ENCODE measurements around the gene POR.
A peak's percentile ranks its signal among the peaks of the same experiment; 100 is the strongest.

Gene POR

DNA sequence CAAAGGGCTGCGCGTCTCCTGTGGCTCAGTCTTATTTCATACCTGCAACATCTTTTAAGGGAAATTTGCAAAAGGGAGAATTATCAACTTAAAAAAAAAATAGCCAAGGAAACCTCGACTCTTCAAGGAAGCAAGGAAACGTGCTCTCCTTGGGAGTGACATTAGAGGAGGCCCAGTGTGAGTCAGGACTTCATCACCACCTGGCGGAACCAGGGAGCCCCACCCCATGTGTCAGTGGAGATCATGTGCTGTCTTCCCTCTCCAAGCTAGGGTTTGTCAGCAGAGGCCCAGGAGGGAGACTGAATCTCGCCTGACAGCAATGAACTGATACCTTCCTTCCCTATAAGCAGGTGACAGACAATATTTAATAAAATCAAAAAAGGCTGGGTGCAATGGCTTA lies 28.9 kb downstream of the POR start:
- in situ Hi-C loops (cut with HindIII; ENCODE audit: low pct_ligation_motif_present, low pct_unique_long_range_greater_than_20kb, low sequenced_read_pairs): no loop called here
- DNase-seq: peak; percentile 57

DNA sequence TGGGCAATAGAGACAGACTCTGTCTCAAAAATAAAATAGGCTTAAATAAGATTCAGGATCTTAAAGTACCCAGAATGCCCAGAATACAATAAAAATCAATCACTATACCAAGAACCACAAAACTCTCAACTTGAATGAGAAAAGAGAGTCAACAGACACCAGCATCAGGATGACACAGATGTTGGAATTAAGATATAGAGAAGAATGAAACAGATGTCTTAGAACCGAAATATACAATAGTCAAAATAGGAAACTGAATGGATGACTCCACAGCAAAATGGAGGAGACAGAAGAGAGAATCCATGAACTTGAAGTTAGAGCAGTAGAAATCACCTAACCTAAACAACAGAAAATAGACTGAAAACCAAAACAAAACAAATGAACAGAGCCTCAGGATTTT lies 29.6 kb downstream of the POR start:
- in situ Hi-C loops (cut with HindIII; ENCODE audit: low pct_ligation_motif_present, low pct_unique_long_range_greater_than_20kb, low sequenced_read_pairs): no loop called here

DNA sequence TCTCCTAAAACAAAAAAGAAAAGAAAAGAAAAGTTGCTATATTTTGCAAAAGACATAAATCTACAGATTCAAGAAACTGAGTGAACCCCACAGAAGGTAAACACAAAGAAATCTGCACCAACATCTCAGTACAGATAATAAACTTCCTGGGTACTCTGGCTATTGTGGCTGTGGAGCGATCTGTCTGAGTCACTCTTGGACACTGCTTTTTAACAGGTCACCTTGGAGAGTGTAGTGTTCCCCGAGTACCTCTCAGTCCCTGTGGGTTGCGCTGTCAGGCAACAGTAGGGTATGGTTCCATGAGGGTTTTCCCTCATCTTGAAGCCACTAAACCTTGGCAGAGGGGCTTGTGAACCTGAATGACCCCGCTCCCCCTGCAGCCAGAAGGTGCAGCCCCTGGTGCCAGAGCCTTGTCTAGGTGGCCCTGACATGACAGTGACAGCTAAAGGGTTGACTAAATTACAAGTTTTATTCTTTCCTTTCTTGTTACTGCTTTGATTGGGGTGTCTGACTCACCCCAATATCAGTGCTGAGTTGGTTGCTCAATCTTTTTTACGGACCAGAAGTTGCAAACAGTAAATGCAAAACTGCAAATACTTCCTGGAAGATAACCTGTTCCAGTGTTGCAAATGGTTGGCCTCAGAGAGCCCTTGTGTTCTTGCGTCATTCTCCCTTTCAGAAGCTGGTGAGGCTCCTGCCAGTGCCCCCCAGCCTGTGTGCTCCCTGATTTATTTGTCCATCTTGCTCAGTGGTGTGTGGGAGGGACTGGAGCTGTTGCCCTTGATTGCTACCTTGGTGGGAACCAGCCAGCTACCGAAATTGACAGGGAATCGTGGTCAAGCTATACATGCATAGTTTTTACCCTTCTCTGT lies 30.6 kb downstream of the POR start:
- in situ Hi-C loops (cut with HindIII; ENCODE audit: low pct_ligation_motif_present, low pct_unique_long_range_greater_than_20kb, low sequenced_read_pairs): no loop called here
- DNase-seq: no peak

More for the DNA sequence above, 29.6 kb downstream of the POR start:
- no peak for DNase-seq

DNA sequence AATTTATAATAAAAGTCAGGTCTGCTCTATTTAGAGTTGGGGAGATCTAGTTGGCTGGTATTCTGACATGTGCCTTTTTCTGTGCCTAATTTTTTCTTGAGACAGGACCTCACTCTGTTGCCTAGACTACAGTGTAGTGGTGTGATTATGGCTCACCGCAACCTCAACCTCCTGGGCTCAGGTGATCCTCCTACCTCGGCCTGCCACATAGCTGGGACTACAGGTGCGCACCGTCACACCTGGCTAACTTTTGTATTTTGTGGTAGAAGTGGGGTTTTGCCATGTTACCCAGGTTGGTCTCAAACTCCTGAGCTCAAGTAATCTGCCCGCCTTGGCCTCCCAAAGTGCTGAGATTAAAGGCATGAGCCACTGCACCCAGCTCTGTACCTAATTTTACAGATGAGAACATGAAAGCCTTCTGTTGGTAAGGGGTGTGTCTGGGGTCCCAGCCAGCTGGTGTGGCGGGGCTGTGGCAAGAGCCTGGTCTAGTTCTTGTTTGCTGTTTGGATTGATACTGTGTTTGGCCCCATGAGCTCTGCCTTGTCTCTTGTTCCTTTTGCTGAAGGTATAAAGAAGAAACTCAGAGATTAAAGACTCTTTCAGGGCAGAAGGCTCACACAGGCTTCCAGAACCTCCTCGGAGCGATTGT lies 31.4 kb downstream of the POR start:
- in situ Hi-C loops (cut with HindIII; ENCODE audit: low pct_ligation_motif_present, low pct_unique_long_range_greater_than_20kb, low sequenced_read_pairs): no loop called here
- DNase-seq: no peak

DNA sequence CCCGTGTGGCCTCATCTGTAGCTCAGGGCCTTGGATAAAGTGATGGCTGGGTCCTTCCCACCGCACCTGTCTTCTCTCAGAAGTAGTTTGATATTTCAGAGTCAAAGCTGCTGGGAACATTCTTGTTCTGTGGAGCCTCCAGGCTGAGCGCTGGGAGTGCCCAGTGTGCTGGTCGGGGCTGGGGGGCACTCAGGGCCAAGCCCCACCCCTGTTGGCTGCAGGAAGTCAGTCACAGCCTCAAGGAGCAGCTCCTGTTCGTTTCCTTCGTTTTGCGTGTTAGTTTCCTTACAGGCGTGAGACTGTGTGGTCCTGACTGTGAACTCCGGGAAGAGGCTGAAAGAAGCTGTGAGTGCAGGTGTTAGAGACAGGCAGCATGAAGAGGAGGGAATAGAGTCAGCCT lies 33.2 kb downstream of the POR start:
- in situ Hi-C loops (cut with HindIII; ENCODE audit: low pct_ligation_motif_present, low pct_unique_long_range_greater_than_20kb, low sequenced_read_pairs): no loop called here
- no peak for DNase-seq

DNA sequence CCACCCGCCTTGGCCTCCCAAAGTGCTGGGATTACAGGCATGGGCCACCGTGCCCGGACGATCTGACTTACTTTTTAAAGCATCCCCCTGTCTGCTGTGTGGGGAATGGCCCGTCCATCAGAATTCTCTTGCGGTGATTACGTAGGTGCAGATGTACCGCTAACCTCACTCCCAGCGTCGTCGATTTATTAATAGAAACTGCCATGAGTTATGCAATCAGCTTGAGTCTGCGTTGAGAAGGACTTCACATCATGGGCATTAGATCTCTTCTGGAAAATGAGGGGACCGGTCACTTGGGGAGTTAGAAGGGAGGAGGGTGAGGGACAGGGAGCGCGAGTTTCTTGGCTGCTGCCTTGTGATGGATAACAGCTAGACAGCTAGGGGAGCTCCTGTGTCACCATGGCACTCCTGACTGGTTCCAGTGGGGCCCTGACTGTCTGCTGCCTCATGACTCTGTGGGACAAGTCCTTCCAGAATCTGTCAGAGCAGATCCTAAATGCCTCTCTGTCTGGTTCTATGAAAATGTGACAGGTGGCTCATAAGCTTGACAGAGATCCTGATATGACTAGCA lies 35.2 kb downstream of the POR start:
- DNase-seq: no peak
- in situ Hi-C loops (cut with HindIII; ENCODE audit: low pct_ligation_motif_present, low pct_unique_long_range_greater_than_20kb, low sequenced_read_pairs): no loop called here

DNA sequence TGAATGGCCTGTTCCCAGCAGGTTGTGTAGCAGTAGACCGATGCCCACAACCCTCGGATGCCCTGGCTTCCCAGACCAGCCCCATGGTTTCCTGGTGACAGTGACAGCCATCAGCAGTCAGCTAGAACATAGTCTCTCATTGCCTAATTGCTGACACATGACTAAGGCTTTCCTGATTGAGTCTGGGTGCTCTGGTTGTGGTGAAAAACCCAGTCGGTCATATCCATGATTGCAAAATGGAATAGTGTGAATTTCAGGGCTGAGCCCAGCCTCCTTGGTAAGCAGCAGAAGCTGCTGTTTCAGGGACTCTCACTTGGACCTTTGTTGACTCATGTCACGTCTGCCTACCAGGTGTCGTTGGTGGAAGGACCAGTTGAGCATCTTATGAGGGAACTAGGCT lies 36.6 kb downstream of the POR start:
- in situ Hi-C loops (cut with HindIII; ENCODE audit: low pct_ligation_motif_present, low pct_unique_long_range_greater_than_20kb, low sequenced_read_pairs): no loop called here
- no peak for DNase-seq

DNA sequence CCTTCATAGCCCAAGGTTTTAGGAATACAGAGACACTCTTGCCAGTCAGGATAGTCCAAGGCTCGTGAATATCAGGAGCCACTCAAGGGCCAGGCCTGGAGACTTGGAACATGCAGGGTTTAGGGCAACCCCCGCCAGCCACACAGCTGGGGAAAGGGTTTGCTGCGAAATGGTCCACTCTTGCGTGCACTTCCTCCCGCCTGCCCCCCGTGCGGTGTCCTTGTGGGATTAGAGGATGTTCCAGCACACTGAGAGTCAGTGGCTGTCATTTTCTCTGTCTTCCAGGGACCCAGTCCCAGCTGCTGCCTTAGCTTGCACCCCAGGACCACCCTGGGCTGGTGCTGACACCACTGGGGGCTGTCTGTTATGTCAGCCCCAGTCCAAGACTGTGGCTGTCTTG lies 38.5 kb downstream of the POR start:
- in situ Hi-C loops (cut with HindIII; ENCODE audit: low pct_ligation_motif_present, low pct_unique_long_range_greater_than_20kb, low sequenced_read_pairs): no loop called here
- no peak for DNase-seq

DNA sequence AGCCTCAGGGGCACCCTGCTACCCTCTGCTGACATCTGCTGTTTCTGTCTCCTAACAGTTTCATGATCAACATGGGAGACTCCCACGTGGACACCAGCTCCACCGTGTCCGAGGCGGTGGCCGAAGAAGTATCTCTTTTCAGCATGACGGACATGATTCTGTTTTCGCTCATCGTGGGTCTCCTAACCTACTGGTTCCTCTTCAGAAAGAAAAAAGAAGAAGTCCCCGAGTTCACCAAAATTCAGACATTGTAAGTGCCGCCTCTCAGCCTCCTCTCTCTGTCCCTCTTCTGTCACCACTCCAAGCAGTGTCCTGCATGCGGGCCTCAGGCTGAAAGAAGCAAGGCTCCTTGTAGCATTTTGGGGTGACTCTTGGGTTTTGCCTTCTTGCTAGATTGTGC lies 39.0 kb downstream of the POR start:
- DNase-seq: no peak
- in situ Hi-C loops (cut with HindIII; ENCODE audit: low pct_ligation_motif_present, low pct_unique_long_range_greater_than_20kb, low sequenced_read_pairs): no loop called here

DNA sequence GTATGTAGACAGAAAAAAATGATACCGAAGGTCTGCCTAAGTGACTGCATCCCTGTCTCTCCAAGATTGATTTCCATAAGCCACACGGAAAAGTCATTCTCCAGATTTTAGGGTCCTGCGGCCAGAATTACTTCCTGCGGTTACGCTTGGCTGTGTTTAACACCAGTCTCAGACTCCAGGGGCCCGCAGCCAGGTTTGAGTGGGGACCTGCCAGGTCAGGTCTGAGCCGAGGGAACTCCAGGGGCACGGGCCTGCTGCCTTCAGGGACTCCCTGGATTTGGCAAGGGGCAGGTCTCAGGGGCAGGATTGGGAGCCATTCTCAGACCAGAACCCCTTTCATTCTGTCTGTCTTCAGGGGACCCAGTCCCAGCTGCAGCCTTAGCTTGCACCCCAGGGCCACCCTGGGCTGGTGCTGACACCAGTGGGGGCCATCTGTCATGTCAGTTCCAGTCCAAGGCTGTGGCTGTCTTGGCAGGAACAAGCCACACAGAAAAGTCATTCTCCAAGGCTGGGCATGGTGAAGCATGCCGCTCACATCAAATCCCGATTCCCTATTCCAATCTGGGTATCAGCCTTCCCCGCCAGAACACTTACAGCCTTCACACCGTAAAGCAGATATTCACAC lies 40.5 kb downstream of the POR start:
- no peak for DNase-seq
- in situ Hi-C loops (cut with HindIII; ENCODE audit: low pct_ligation_motif_present, low pct_unique_long_range_greater_than_20kb, low sequenced_read_pairs): no loop called here

DNA sequence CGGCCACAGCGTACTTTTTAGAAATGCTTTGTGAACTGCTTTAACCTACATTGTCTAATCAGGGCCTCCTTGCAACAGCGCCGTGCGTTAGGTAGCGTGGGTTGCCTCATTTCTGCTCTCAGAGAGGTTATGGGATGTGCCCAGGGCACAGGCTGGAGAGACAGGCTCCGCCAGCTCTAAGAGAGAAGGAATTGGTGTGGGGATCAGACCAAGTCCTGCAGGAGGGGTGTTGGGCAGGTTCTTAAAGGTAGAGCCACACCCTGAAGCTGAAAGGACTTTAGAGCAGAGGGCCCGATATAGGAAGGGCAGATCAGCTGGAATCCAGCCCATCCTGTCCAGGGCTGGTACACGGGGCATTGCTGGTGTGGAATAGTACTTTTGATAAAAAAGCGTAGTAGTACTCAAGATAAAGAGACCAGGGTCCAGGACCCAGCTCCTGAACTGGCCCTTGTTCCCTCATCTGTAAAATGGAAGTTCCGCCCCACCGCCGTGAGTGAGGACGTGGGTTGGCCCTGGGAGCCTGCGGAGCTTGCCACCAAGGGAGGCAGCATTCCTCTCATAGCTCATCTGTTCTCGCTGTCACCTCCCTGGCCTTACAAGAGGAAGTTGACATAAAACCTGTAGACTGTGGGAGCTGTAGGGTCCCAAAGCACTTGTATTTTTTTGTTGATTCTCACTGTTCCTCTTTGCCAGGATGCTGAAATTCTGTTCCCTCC lies 42.2 kb downstream of the POR start:
- in situ Hi-C loops (cut with HindIII; ENCODE audit: low pct_ligation_motif_present, low pct_unique_long_range_greater_than_20kb, low sequenced_read_pairs): no loop called here
- DNase-seq: no peak

DNA sequence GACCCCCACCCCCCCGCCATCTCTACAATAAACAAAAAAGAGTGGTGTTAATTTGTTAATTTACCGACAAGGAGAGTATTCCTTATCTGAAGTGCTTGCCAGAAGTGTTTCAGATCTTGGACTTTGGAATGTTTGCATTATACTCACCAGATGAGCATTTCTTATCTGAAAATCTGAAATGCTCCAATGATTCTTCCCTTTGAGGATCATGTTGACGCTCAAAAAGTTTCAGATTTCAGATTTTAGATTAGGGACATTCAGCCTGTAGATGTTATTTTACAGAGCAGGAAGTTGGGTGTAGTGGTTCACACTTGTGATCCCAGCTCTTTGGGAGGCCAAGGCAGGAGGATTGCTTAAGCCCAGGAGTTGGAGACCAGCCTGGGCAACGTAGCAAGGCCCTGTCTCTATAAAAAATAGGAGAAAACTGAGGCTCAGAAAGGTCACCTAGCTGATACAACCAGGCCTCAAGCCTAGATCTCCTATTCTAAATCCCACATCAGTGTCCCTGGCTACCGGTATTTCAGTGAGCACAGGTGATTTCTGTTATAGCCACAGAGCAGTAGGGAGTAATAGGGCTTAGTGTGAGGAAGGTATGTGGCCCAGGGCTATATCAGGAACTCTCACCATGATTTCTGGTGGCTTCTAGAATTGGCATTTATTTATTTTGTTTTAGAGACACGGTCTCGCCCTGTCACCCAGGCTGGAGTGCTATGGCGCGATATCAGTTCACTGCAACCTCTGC lies 44.0 kb downstream of the POR start:
- in situ Hi-C loops (cut with HindIII; ENCODE audit: low pct_ligation_motif_present, low pct_unique_long_range_greater_than_20kb, low sequenced_read_pairs): no loop called here
- DNase-seq: no peak

DNA sequence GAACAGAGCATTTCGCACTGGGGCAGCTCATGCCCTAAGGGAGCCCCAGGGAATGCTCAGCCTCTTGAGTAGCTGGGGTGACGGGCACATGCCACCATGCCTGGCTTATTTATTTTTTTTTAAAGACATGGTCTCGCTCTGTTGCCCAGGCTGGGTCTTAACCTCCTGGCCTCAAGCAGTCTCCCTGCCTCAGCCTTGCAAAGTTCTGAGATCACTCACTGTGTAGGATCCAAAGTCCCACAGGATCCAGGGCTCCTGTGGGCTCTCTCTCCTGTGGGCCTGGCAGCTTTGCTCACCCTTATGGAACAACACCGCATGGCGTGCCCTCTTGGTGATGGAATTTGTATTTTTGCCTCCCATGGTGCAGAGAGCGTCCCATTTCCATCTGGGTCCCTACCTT lies 45.4 kb downstream of the POR start:
- DNase-seq: no peak
- in situ Hi-C loops (cut with HindIII; ENCODE audit: low pct_ligation_motif_present, low pct_unique_long_range_greater_than_20kb, low sequenced_read_pairs): no loop called here

DNA sequence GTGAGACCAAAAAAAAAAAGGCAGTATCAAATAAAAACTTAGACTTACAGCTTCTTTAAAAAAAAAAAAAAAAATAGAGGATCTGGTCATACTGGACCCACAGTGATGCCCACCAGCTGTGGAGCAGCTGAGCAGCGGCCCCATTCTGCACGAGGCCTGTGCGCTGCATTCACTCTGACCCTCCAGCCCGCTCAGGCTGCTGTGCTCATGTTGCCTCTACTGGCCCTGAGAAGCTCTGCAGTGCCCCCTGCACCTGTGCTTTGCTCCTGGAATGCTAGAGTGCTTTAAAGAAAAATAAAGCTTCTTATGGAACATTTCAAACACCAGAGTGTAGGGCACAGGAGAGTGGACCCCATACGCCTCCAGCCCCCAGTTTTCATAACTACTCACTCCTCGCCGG lies 46.3 kb downstream of the POR start:
- no peak for DNase-seq
- in situ Hi-C loops (cut with HindIII; ENCODE audit: low pct_ligation_motif_present, low pct_unique_long_range_greater_than_20kb, low sequenced_read_pairs): no loop called here

DNA sequence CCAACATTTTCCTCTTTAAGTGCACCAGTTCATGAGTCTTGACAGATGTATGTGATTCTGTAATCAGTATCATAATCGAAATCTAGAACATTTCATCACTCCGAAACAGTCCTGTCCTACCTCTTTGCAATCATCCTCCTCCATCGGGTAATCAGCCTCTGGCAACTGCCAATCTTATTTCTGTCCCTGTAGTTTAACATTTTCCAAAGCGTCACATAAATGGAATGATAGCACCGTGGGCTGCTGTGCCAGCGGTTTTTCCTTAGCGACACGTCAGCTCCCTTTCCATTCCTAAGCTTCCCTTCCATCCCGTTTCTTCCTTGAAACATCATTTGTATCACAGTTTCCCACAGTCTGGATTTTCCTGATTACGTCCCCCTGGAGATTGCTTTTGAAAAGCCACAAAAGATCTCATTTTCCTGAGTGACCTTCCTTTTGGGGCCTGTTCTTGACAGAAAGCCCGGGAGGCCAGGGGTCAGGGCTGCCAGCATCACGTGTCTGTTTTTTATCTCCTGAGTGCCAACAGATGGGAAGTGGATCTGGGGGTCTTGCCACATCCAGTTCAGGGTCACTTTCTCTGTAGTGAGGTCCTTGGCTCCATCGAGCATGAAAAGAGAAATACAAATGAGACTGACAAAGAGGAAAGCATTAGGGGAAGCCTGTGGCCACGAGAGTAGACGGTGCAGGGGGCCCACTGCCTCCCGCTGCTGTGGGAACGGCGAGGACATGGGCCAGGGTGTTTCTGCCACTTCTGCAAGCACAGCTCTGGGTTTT lies 47.8 kb downstream of the POR start:
- in situ Hi-C loops (cut with HindIII; ENCODE audit: low pct_ligation_motif_present, low pct_unique_long_range_greater_than_20kb, low sequenced_read_pairs): no loop called here
- no peak for DNase-seq

DNA sequence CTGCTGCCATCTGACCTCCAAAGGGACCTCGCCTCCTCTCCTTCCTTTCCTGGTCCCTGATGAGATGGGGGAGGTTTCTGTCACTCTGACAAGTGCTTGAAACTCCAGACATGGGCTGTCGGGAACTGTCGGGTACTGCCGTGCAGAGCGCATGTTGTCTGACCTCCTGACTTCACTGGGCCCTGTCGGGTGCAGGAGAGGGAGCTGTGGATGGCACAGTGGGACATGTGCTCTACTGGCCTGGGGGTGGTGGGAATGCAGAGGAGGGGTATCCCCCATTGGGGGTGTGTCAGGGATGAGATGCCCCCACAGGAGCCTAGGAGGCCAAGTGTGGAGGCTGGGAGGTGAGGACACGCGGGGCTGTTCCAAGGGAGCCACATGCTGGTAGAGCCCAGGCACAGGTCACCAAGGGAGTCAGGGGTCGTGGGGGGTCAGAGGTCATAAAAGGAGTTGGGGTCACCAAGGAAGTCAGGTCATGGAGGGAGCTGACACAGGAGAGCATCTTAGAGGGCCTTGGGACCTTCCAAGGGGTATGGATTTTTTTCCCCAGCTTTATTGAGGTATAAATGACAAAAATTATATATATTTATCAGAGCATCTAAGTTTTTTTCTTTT lies 48.5 kb downstream of the POR start:
- no peak for DNase-seq
- in situ Hi-C loops (cut with HindIII; ENCODE audit: low pct_ligation_motif_present, low pct_unique_long_range_greater_than_20kb, low sequenced_read_pairs): no loop called here

DNA sequence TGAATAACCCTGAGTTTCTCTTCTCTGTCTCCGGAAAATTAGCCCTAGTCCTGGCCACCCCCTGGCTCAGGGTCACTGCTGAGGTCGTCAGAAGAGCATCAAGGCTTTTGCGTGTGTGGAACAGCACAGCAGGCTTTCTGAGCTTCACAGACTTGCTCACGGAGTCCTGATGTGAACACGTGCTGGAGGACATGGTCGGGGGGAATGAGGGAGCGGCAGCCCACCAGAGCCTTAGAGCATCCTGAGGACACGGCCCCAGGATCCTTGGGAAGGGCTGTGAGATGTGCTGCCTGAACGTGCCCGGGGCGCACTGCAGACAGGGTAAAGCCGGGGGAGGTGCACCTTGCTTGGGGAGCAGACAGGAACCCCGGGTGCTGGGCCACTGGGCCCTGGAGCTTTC lies 50.7 kb downstream of the POR start:
- in situ Hi-C loops (cut with HindIII; ENCODE audit: low pct_ligation_motif_present, low pct_unique_long_range_greater_than_20kb, low sequenced_read_pairs): no loop called here
- no peak for DNase-seq
